Kidney epithelial cell (primary cell): Measurements from ENCODE around the gene MORN1. TPM values are rescaled to one million over a fixed set of nuclear protein-coding genes. Genes with fewer than 3 reads are reported as not detected.

Source experiments
- DNase-seq: peaks from one replicate; pipeline ENCODE4 v3.0.0-alpha.2; 2010; ENCODE audit warnings: low read depth
- H3K27me3 ChIP-seq: 2 replicates; pipeline ENCODE4 v1.6.0; 2011; ENCODE audit warnings: low read length; ENCODE audit not compliant: control insufficient read depth, insufficient read depth
- H3K36me3 ChIP-seq: 2 replicates; pipeline ENCODE4 v1.5.1; 2011; ENCODE audit warnings: low read length; ENCODE audit not compliant: control insufficient read depth, insufficient read depth
- H3K4me3 ChIP-seq: 2 replicates; pipeline ENCODE4 v1.5.1; 2011; ENCODE audit warnings: low read depth, mild to moderate bottlenecking, control low read depth, low read length
- CTCF ChIP-seq: IDR thresholded peaks from 2 replicates; pipeline ENCODE4 v1.5.1; 2011; ENCODE audit warnings: mild to moderate bottlenecking, moderate library complexity, low read length, control low read depth, inconsistent platforms; ENCODE audit not compliant: insufficient read depth, poor library complexity, severe bottlenecking
- total RNA-seq: library from RNA; depleted of rRNA; stranded (reverse); fragments of >200 nt; gene quantifications from 2 replicates; pipeline ENCODE4 v1.2.3, GENCODE V29; 2015

The MORN1 gene
- total RNA-seq, 1 donor from 2014 or later: 8.4 TPM

GRCh38 chr1:2383576-2383975 lies 7.8 kb downstream of the MORN1 start:
- TF ChIP-seq CTCF: no peak
- Histone ChIP-seq H3K4me3 (no peak overlapping the region), H3K27me3 (peaks cover under 1% of the 10 kb centered on the region), H3K36me3 (no peaks in the 10 kb centered on the region)
- no peak for DNase-seq

- peaks cover 3% of the 10 kb centered on the region for H3K27me3 ChIP-seq
- DNase-seq: no peak
- no peaks in the 10 kb centered on the region for H3K36me3 ChIP-seq
- no peak overlapping the region for H3K4me3 ChIP-seq
- peak; percentile 60 for TF ChIP-seq CTCF
Observed at GRCh38 chr1:2382621-2383361, 8.6 kb downstream of the MORN1 start.

DNA sequence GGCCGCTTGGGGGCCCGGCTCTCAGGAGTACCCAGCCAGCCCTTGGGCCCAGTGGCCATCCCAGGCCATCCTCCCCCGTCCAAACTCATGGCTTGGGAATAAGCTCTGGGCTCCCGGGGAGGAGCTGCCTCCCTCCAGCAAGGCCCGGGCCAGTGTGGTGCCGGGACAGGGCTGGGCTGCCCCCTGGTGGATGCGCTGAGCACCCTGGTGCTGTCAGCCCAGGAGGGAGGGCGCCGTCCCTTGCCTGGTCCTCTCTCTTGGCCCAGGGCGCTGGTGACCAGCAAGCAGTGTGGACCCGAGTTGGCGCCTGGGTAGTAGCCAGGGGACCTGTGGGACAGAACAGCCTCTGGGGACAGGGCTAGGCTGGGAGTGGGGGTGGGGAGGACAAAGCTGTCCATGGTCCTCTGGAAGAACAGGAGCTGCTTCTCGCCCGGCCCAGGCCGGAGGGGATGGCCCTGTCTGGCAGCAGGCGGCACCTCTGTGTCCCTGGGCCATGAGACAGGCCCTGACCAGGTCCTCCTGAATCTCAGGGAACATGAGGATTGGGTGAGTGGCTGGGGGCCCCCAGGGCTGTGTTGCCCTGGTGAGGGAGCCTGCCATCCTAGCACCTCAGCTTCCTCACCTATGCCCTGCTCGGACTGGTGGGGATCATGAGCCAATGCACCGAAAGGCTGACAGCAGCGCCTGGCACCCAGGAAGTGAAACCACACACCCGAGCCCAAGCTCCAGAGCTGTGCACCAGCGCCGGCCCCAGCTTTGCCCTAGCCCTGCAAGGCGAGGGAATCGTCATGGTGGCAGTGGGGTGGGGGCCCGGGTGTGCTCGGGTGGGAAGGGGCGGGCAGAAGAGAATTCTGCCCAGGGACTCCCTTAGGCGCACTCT lies 9.4 kb downstream of the MORN1 start:
- Histone ChIP-seq H3K27me3 (peaks cover 3% of the 10 kb centered on the region), H3K36me3 (no peaks in the 10 kb centered on the region), H3K4me3 (no peak overlapping the region)
- DNase-seq: no peak
- TF ChIP-seq CTCF: peak; percentile 97

DNA sequence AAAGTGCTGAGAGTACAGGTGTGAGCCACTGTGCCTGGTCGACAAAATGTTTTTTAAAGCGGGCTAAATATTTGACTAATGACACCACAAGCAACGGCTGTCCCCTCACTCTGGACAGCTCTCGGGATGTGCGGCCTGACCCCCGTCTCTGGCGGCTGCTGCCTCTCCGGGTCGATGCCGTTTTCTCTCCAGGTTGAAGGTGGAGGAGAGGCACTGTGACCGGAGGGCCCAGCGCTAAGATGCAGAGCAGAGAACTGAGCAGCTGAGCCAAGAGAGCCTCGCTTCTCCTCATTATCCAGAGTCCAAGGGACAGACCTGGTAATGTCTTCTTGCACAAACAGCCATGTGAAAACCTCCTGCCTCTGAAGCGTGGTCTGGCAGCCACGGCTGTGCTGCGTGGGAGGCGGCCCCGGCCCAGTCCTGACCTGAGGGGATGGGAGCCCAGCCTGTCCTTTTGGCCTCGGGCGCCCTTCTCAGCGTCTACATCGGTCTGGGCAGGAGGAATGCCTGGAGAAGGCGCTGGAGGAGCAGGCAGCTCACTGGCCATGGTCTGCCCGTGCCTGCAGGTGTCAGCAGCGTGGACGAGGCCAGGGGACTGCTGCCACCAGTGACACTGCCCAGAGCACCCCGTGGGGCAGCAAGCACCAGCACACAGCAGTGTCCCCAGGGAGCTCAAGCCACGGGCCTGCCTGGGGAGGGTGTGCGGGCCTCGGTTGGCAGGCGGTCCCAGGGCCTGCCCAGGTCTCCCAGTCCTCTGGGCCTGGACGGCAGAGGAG lies 10.3 kb downstream of the MORN1 start:
- DNase-seq: no peak
- no peak for TF ChIP-seq CTCF

DNA sequence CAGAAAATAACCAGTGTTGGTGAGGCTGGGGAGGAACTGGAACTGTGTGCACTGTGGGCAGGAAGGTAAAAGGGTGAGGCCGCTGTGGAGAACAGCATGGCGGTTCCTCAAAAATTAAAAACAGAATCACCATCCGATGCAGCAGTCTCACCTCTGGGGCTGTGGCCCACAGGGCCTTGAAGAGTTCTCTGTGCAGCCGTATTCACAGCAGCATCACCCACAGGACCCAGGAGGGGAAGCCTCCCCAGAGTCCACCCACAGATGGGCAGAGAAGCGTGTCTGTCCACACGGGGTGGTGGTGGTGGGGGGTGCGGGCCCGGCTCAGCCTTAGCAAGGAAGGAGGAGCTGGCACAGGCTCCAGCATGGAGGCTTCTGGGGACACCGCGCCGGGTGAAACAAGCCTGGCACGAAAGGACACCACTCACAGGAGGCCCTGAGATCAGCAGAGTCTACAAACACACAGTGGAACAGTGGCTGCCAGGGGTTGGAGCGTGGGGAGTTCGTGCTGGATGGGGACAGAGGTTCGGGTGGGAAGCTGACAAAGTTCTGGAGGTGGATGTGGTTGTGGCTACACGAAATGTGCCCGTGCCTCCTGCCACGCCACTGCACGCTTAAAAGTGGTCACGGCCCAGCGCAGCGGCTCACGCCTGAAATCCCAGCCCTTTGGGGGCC lies 11.5 kb downstream of the MORN1 start:
- H3K27me3 ChIP-seq: peaks cover 12% of the 10 kb centered on the region
- DNase-seq: no peak
- TF ChIP-seq CTCF: no peak
- H3K4me3 ChIP-seq: no peak overlapping the region
- no peaks in the 10 kb centered on the region for H3K36me3 ChIP-seq

More for the DNA sequence above, 10.3 kb downstream of the MORN1 start:
- Histone ChIP-seq H3K36me3 (no peaks in the 10 kb centered on the region), H3K27me3 (peaks cover 3% of the 10 kb centered on the region), H3K4me3 (no peak overlapping the region)
